ENCODE results near the gene FAM162B.
"Not testable (repeated sequence)": the region's sequence is repeated elsewhere in the genome, so short reads cannot be mapped to it uniquely, and the experiment has no call there.

FAM162B gene

DNA sequence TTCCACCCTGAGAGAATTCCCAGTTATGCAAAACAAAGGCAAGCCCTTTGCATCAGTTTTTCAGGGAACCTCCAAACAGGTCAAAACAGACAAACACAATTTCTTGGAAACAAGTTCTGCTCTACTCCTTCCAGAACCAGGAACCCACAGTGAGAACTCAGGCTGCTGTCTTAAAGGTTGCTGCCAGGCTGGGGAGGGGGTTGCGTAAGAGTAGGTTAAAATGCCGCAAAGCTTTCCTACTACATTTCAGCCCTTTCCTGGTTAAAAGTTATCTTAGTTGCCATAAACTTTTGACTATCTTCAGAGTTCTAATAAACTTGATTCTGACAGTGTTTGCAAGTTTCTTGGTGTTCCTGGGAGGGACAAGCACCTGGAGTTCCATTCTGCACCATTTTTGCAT is 50.8 kb downstream of the FAM162B start:
- DNase-seq = no peak

DNA sequence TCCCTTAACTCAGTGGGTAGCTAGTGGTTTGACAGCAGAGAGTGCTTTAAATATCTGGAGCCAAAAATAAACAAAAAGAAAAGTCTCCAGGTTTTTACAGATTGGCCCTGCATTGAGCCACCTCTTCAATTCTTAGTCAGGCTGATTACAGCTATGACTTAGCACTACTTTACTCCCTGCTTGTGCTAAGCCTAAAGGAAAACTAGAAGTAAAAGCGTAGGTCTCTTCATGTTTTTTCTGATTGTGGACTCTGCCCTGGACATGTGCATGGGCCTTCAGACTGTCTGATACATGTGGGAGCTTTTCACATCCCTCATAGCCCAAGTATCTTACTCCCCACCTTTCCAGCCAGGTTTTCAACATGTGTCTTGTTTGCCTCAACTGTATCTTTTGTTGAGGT is 51.2 kb downstream of the FAM162B start:
- no peak for DNase-seq

DNA sequence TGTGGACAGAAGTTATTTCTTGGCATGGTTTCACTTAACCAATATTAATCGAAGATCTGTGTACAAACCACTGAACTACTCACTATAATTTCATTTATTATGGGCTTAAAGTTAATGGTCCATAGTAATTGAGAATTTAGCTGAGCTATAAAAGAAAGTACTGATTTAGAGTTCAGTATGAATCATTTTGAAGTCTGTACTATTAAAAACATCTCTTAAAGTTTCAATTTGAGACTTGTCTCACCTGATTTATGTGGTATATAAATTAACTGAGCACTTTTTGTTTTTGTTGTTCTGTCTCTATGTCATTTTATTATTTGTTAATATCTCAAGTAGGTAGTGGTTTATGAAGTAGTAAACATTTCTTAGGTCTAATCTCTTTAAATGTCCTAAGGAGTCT is 59.6 kb downstream of the FAM162B start:
- DNase-seq = no peak

DNA sequence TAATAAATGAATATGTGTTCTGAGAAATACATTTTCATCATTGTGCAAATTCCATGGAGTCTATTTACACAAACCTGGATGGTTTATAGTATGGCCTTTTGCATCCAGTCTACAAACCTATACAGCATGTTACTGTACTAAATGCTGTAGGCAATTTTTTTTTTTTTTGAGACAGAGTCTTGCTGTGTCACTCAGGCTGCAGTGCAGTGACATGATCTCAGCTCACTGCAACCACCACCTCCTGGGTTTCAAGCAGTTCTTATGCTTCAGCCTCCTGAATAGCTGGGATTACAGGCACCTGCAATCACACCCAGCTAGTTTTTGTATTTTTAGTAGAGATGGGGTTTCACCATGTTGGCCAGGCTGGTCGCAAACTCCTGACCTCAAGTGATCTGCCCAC is 61.6 kb downstream of the FAM162B start:
- DNase-seq = not testable (repeated sequence)
